Measurements from ENCODE around the gene ERC2.

ERC2 gene

DNA sequence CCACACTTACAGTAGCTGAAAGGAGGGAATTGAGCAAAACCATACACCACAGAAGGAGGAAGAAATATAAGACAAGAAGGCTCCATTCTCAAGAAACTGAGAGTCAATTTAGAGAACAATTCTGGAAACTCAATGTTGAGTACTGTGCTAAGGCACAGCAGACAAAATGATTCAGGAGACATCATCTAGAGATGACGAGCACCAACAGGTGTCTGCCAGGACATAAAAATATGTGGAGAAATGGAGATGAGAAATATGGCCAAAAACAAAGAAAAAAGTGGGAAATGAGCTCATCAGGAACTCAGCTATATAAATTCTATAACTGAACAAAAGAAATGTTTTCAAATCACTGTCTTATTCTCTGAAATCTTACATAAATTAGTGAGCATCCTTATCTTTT is 343.7 kb downstream of the ERC2 start:
- no peaks in the 10 kb centered on the region for H3K79me2 ChIP-seq
- no peaks in the 10 kb centered on the region for H3K27me3 ChIP-seq (ENCODE audit: control insufficient read depth, insufficient read depth, low read length)
- H3K4me1 ChIP-seq, result no peaks in the 10 kb centered on the region
- H3K4me2 ChIP-seq (ENCODE audit: low read length), result no peak overlapping the region
- no peak overlapping the region for H3K27ac ChIP-seq
- no peaks in the 10 kb centered on the region for H3K36me3 ChIP-seq (ENCODE audit: control insufficient read depth, insufficient read depth, low read length)
- TF ChIP-seq, protein P1, sequence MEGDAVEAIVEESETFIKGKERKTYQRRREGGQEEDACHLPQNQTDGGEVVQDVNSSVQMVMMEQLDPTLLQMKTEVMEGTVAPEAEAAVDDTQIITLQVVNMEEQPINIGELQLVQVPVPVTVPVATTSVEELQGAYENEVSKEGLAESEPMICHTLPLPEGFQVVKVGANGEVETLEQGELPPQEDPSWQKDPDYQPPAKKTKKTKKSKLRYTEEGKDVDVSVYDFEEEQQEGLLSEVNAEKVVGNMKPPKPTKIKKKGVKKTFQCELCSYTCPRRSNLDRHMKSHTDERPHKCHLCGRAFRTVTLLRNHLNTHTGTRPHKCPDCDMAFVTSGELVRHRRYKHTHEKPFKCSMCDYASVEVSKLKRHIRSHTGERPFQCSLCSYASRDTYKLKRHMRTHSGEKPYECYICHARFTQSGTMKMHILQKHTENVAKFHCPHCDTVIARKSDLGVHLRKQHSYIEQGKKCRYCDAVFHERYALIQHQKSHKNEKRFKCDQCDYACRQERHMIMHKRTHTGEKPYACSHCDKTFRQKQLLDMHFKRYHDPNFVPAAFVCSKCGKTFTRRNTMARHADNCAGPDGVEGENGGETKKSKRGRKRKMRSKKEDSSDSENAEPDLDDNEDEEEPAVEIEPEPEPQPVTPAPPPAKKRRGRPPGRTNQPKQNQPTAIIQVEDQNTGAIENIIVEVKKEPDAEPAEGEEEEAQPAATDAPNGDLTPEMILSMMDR (IDR thresholded peaks at IDR 0.05), result no peak
- no peak overlapping the region for H2AFZ ChIP-seq
- no peak overlapping the region for H3K9ac ChIP-seq
- H3K9me3 ChIP-seq (ENCODE audit: control insufficient read depth, low read length), result no peaks in the 10 kb centered on the region
- no peak overlapping the region for H3K4me3 ChIP-seq (ENCODE audit: low read depth, low read length)

DNA sequence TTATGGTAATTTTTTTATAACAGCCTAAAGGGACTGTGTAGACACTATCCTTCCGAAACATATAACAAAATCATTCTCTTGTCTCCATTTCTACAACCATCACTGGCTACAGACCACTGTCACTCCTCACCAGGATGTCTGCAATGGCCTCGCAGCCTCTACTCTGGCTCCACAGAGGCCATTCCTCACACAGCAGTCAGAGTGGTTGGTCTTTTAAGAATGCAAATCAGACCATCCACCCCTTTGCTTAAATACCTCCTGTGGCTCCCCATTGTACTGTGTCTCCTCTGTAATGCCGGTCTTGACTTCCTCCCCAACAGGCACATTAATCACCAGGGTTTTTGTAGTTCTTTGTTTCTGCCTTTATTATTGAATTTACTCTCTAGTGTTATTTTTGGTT is 344.8 kb downstream of the ERC2 start:
- no peak overlapping the region for H3K27ac ChIP-seq
- no peak overlapping the region for H3K4me2 ChIP-seq (ENCODE audit: low read length)
- no peaks in the 10 kb centered on the region for H3K27me3 ChIP-seq (ENCODE audit: control insufficient read depth, insufficient read depth, low read length)

DNA sequence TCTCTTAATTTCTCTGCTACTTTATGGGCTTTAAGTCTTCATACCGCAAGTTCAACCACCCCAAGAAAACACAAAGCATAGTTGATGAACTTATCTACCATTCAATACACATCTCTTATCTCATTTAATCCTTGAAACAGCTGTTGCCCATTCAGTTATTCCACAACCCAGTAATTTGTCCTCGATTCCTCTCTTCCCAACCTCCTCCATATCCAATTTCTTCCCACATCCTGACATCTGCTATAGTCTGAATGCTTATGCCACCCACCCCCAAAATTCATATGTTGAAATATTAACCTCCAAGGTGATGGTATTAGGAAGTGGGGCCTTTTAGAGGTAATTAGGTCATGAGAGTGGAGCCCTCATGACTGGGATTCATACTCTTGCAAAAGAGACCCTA is 345.4 kb downstream of the ERC2 start:
- Histone ChIP-seq H3K9me3 (ENCODE audit: control insufficient read depth, low read length) (no peaks in the 10 kb centered on the region), H3K4me3 (ENCODE audit: low read depth, low read length) (no peak overlapping the region), H3K4me2 (ENCODE audit: low read length) (no peak overlapping the region), H3K27me3 (ENCODE audit: control insufficient read depth, insufficient read depth, low read length) (no peaks in the 10 kb centered on the region), H3K27ac (no peak overlapping the region), H3K4me1 (no peaks in the 10 kb centered on the region), H2AFZ (no peak overlapping the region), H3K36me3 (ENCODE audit: control insufficient read depth, insufficient read depth, low read length) (no peaks in the 10 kb centered on the region), H3K9ac (no peak overlapping the region), H3K79me2 (no peaks in the 10 kb centered on the region)
- TF ChIP-seq, protein P1 (IDR thresholded peaks at IDR 0.05), result no peak

More for the DNA sequence above, 344.8 kb downstream of the ERC2 start:
- H3K79me2 ChIP-seq, result no peaks in the 10 kb centered on the region
- no peaks in the 10 kb centered on the region for H3K9me3 ChIP-seq (ENCODE audit: control insufficient read depth, low read length)
- no peak overlapping the region for H3K4me3 ChIP-seq (ENCODE audit: low read depth, low read length)
- H3K9ac ChIP-seq, result no peak overlapping the region
- TF ChIP-seq, protein P1 (IDR thresholded peaks at IDR 0.05), result no peak
- H2AFZ ChIP-seq, result no peak overlapping the region
- H3K36me3 ChIP-seq (ENCODE audit: control insufficient read depth, insufficient read depth, low read length), result no peaks in the 10 kb centered on the region
- H3K4me1 ChIP-seq, result no peaks in the 10 kb centered on the region

DNA sequence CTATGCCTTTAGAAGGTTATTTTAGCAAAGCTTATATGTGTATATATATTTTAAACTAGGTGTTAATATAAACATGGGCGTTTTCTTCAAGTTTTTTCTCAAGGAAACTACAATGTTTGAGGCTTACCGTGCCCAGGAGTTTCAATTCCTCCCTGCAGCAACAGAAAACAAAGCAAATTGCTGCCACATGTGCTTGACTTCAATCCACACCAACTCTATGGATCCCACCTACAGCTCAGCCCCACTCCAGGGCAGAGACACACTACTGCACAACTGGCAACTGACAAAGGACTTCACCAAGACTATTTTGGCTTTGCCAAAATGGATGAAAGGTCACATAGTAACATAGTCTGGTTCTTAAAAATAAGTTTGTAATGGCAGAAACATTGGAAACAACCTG is 346.6 kb downstream of the ERC2 start:
- Histone ChIP-seq H3K4me3 (ENCODE audit: low read depth, low read length) (no peak overlapping the region), H3K9ac (no peak overlapping the region), H3K4me1 (no peaks in the 10 kb centered on the region), H3K27ac (no peak overlapping the region), H2AFZ (no peak overlapping the region), H3K36me3 (ENCODE audit: control insufficient read depth, insufficient read depth, low read length) (no peaks in the 10 kb centered on the region), H3K79me2 (no peaks in the 10 kb centered on the region), H3K9me3 (ENCODE audit: control insufficient read depth, low read length) (no peaks in the 10 kb centered on the region), H3K27me3 (ENCODE audit: control insufficient read depth, insufficient read depth, low read length) (no peaks in the 10 kb centered on the region), H3K4me2 (ENCODE audit: low read length) (no peak overlapping the region)
- TF ChIP-seq, protein P1 (IDR thresholded peaks at IDR 0.05), result no peak

DNA sequence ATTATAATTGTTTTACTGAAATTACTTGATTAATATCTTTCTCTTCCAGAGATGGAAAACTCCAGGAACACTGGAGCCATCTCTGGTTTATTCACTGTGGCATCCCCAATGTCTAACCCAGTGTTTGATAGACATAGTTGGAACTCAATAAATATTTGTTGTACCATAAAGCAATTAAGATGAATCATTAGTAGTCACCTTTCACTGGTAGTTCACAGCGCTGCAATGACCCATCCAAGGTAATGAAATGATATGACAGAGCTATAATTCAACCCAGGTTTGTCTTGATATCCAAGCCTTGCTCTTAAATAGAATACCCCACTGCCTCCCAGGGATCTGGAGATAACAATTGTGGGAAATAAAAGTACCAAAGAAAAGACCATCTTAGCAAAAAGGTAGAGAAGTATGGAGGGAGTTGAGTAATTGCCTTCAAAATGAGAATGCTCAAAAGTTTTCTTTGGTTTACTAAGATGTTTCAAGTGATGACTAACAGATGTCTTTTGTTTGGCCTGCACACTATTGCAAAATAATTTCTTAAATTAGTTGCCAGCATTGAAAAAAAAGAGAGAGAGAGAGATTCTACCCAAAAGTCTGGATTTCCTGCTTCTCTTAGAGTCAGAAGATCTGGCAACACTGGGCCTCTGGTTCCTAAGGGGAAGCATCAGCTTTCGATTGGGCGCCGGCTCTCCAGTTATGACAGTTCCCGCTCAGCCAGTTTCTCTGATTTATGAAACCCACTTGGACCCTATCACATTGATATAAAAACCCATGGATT is 348.5 kb downstream of the ERC2 start:
- H3K27ac ChIP-seq, result no peak overlapping the region
- TF ChIP-seq, protein P1 (IDR thresholded peaks at IDR 0.05), result no peak
- no peak overlapping the region for H3K4me3 ChIP-seq (ENCODE audit: low read depth, low read length)

More for the DNA sequence above, 348.5 kb downstream of the ERC2 start:
- Histone ChIP-seq H3K27me3 (ENCODE audit: control insufficient read depth, insufficient read depth, low read length) (no peaks in the 10 kb centered on the region), H3K9ac (no peak overlapping the region), H3K4me2 (ENCODE audit: low read length) (no peak overlapping the region), H3K79me2 (no peaks in the 10 kb centered on the region), H3K4me1 (no peaks in the 10 kb centered on the region), H3K36me3 (ENCODE audit: control insufficient read depth, insufficient read depth, low read length) (no peaks in the 10 kb centered on the region), H3K9me3 (ENCODE audit: control insufficient read depth, low read length) (no peaks in the 10 kb centered on the region), H2AFZ (no peak overlapping the region)
